ENCODE measurements around the gene SLC6A13. TPM values are rescaled to one million over a fixed set of nuclear protein-coding genes. Genes with fewer than 3 reads are reported as not detected.

SLC6A13 gene
- total RNA-seq, 1 experiment from 2014 or later = not detected

DNA sequence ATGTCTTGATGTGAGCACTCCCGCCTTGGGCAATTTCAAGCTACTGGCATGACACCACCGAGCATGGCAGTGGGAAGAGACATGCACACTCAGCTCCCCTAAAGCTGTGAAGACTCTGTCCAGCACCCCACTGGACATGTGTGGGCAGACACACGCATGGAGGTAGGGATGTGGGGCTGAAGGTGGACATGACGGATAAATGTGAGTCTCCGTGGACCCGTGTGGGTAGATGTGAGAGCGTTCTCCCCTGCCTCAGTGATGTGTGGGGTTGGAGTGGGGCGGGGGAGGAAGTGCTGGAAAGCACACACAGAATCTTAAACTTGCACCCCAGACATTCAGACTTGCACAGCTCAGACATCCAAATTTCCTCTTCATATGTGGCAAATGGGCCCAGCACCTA, 61.3 kb downstream of the SLC6A13 start:
- H2BK5ac ChIP-seq (ENCODE audit: insufficient read length, low read length) = no peak overlapping the region
- no peaks in the 10 kb centered on the region for H3K79me2 ChIP-seq (ENCODE audit: insufficient read depth, low read length)
- no peak overlapping the region for H2BK15ac ChIP-seq (ENCODE audit: low read depth, low read length)
- no peak overlapping the region for H4K8ac ChIP-seq (replicated peaks; ENCODE audit: insufficient read length, low read depth, low read length)
- Mint-ChIP-seq H3K9me3 (peaks cover 0 to 6% of the 10 kb centered on the region in 2 experiments; a peak in 3 of 5 replicates), H3K4me3 (no peak overlapping the region), H3K4me1 (peaks cover 20 to 26% of the 10 kb centered on the region in 2 experiments), H3K36me3 (ENCODE audit: insufficient read depth in 1 of 3, low read depth in 3 of 3) (no peaks in the 10 kb centered on the region), H3K27me3 (ENCODE audit: low read depth) (peaks cover 91% of the 10 kb centered on the region), H3K27ac (no peak overlapping the region)
- no peak overlapping the region for H3T11ph ChIP-seq (ENCODE audit: low read length)
- peaks cover 4% of the 10 kb centered on the region; the same call in 1 of the 2 replicates for H3K27me3 ChIP-seq (ENCODE audit: insufficient read depth, low read length)
- H3K4ac ChIP-seq (ENCODE audit: low read depth, low read length) = no peak overlapping the region
- no peak overlapping the region for H3K56ac ChIP-seq (ENCODE audit: insufficient read length, low read depth, low read length)
- peaks cover 6% of the 10 kb centered on the region for H3K23me2 ChIP-seq (ENCODE audit: insufficient read length, low read depth, low read length, poor library complexity, severe bottlenecking)
- H2BK12ac ChIP-seq (ENCODE audit: insufficient read length, low read depth, low read length) = no peak overlapping the region
- H3K79me1 ChIP-seq (ENCODE audit: insufficient read depth, low read depth, low read length, poor library complexity, severe bottlenecking) = no peaks in the 10 kb centered on the region
- H3K27ac ChIP-seq (ENCODE audit: insufficient read length, low read depth, low read length) = no peak overlapping the region
- TF ChIP-seq CTCF (conservative IDR thresholded peaks at IDR 0.05) = no peak
- no peaks in the 10 kb centered on the region for H3K9me3 ChIP-seq (ENCODE audit: control insufficient read depth, low read depth, low read length)
- no peak overlapping the region for H2AFZ ChIP-seq (ENCODE audit: low read length)
- H4K5ac ChIP-seq (ENCODE audit: insufficient read length, low read depth, low read length) = no peak overlapping the region
- H2BK120ac ChIP-seq (ENCODE audit: low read depth, low read length, poor library complexity, severe bottlenecking) = no peak overlapping the region
- H3K14ac ChIP-seq (ENCODE audit: insufficient read depth, low read length) = no peak overlapping the region
- H3K4me2 ChIP-seq (ENCODE audit: insufficient read depth, insufficient read length, low read length) = no peak overlapping the region
- H3K18ac ChIP-seq (ENCODE audit: insufficient read length, low read depth, low read length) = no peak overlapping the region
- H3K4me1 ChIP-seq (ENCODE audit: insufficient read depth, low read length) = no peaks in the 10 kb centered on the region
- no peak for DNase-seq
- no CpG with 5 or more reads among the region's 8 CpGs for WGBS (ENCODE audit: extremely low coverage, insufficient read length, low lambda C conversion rate)
- no peaks in the 10 kb centered on the region for H4K20me1 ChIP-seq (ENCODE audit: control insufficient read depth, insufficient read depth, insufficient read length)
- no peak overlapping the region for H3K9ac ChIP-seq (ENCODE audit: extremely low read depth, insufficient read length, low read length)
- no peak overlapping the region for H3K23ac ChIP-seq (ENCODE audit: insufficient read length, low read depth, low read length)
- H4K91ac ChIP-seq (ENCODE audit: insufficient read length, low read depth, low read length) = no peak overlapping the region
- no peak overlapping the region for H2BK20ac ChIP-seq (ENCODE audit: low read depth, low read length, poor library complexity, severe bottlenecking)
- no peak overlapping the region for H2AK5ac ChIP-seq (ENCODE audit: insufficient read length, low read length)

Measured in H9 (cell line).